Neural cell (in vitro differentiated cells): Measurements from ENCODE around the gene DUSP19. TPM values are rescaled to one million over a fixed set of nuclear protein-coding genes. Genes with fewer than 3 reads are reported as not detected.

ENCODE experiments used
- H2AFZ ChIP-seq: fragments of 200-600, 300-800 bp; sonication (generic), shearing (Covaris generic); 2 replicates; pipeline ENCODE4 v1.6.0; 2014; ENCODE audit warnings: low read depth, mild to moderate bottlenecking, antibody characterized with exemption, low read length, moderate library complexity
- H3F3A ChIP-seq: fragments of 200-600 bp; shearing (Covaris generic); 2 replicates; pipeline ENCODE4 v1.6.1; 2016; ENCODE audit warnings: mild to moderate bottlenecking, moderate library complexity, mixed read lengths, antibody characterized with exemption, low read length; ENCODE audit not compliant: insufficient read depth, poor library complexity, severe bottlenecking
- H3K27ac ChIP-seq: fragments of 200-600, 300-800 bp; sonication (generic), shearing (Covaris generic); 2 replicates; pipeline ENCODE4 v1.5.1; 2014; ENCODE audit warnings: mild to moderate bottlenecking, low read length, moderate library complexity
- H3K27me3 ChIP-seq: fragments of 300-800, 200-600 bp; sonication (generic), shearing (Covaris generic); 2 replicates; pipeline ENCODE4 v1.6.0; 2014; ENCODE audit warnings: mild to moderate bottlenecking, low read depth, low read length, moderate library complexity; ENCODE audit not compliant: insufficient read depth
- H3K36me3 ChIP-seq: fragments of 300-800, 200-600 bp; sonication (generic), shearing (Covaris generic); 2 replicates; pipeline ENCODE4 v1.5.1; 2014; ENCODE audit warnings: mild to moderate bottlenecking, antibody characterized with exemption, low read length, moderate library complexity; ENCODE audit not compliant: insufficient read depth
- H3K4me2 ChIP-seq: fragments of 300-800, 200-600 bp; sonication (generic), shearing (Covaris generic); 2 replicates; pipeline ENCODE4 v1.6.0; 2014; ENCODE audit warnings: mild to moderate bottlenecking, low read length
- H3K4me3 ChIP-seq: fragments of 300-800, 200-600 bp; sonication (generic), shearing (Covaris generic); 2 replicates; pipeline ENCODE4 v1.5.1; 2014; ENCODE audit warnings: mild to moderate bottlenecking, low read length, moderate library complexity
- H3K79me2 ChIP-seq: fragments of 200-600 bp; shearing (Covaris generic); replicated peaks from 2 replicates; pipeline ENCODE4 v1.6.0; 2014; ENCODE audit warnings: mild to moderate bottlenecking, low read length, moderate library complexity; ENCODE audit not compliant: insufficient read depth
- H3K9ac ChIP-seq: fragments of 300-800, 200-600 bp; sonication (generic), shearing (Covaris generic); 2 replicates; pipeline ENCODE4 v1.6.1; 2016; ENCODE audit warnings: mild to moderate bottlenecking, low read length, mixed read lengths
- H3K9me2 ChIP-seq: fragments of 200-600 bp; shearing (Covaris generic); 2 replicates; pipeline ENCODE4 v1.6.1; 2016; ENCODE audit warnings: mild to moderate bottlenecking, low read length, mixed read lengths; ENCODE audit not compliant: insufficient read depth
- H3K9me3 ChIP-seq: fragments of 200-600, 300-800 bp; sonication (generic), shearing (Covaris generic); 2 replicates; pipeline ENCODE4 v1.6.1; 2016; ENCODE audit warnings: mild to moderate bottlenecking, mixed run types, low read length, moderate library complexity, mixed read lengths
- H4K20me1 ChIP-seq: fragments of 200-600 bp; shearing (Covaris generic); 2 replicates; pipeline ENCODE4 v1.6.1; 2016; ENCODE audit warnings: mild to moderate bottlenecking, mixed run types; ENCODE audit not compliant: insufficient read depth
- CTCF ChIP-seq: fragments of 450-650 bp; IDR thresholded peaks from 2 replicates; pipeline ENCODE4 v1.5.1; 2014; ENCODE audit warnings: antibody characterized with exemption, mild to moderate bottlenecking, moderate library complexity; ENCODE audit not compliant: poor library complexity, severe bottlenecking
- EP300 ChIP-seq: fragments of 450-650 bp; conservative IDR thresholded peaks from 2 replicates; pipeline ENCODE4 v1.6.1; 2014; ENCODE audit warnings: antibody characterized with exemption, mild to moderate bottlenecking, moderate library complexity; ENCODE audit not compliant: poor library complexity, severe bottlenecking
- EZH2 ChIP-seq: fragments of 200-600, 300-800 bp; shearing (Covaris generic), sonication (generic); IDR thresholded peaks from 2 replicates; pipeline ENCODE4 v1.6.1; 2014; ENCODE audit warnings: antibody characterized with exemption, low read length, borderline replicate concordance, mild to moderate bottlenecking; ENCODE audit not compliant: insufficient read depth, poor library complexity, severe bottlenecking
- MXI1 ChIP-seq: fragments of 450-650 bp; conservative IDR thresholded peaks from 2 replicates; pipeline ENCODE4 v1.6.1; 2014; ENCODE audit warnings: antibody characterized with exemption, mild to moderate bottlenecking; ENCODE audit not compliant: poor library complexity, severe bottlenecking
- POLR2AphosphoS5 ChIP-seq: IDR thresholded peaks from 2 replicates; pipeline ENCODE4 v1.6.1; 2012
- RAD21 ChIP-seq: fragments of 450-650 bp; conservative IDR thresholded peaks from 2 replicates; pipeline ENCODE4 v1.6.1; 2014; ENCODE audit warnings: antibody characterized with exemption, mild to moderate bottlenecking, moderate library complexity
- REST ChIP-seq: IDR thresholded peaks from 2 replicates; pipeline ENCODE4 v1.6.1; 2012; ENCODE audit warnings: borderline replicate concordance
- SMC3 ChIP-seq: fragments of 450-650 bp; conservative IDR thresholded peaks from 2 replicates; pipeline ENCODE4 v1.6.1; 2014; ENCODE audit warnings: antibody characterized with exemption, mild to moderate bottlenecking, moderate library complexity; ENCODE audit not compliant: poor library complexity
- TAF1 ChIP-seq: IDR thresholded peaks from 2 replicates; pipeline ENCODE4 v1.6.1; 2012; ENCODE audit warnings: low read depth
- polyA plus RNA-seq: library from polyadenylated mRNA; depleted of rRNA; stranded (reverse); fragments of >200 nt; gene quantifications from 2 replicates; pipeline ENCODE4 v1.2.3, GENCODE V29; 2014

The DUSP19 gene
- polyA plus RNA-seq, 1 donor from 2014 or later = 5.6 TPM

- no peaks in the 10 kb centered on the region for H3K9me2 ChIP-seq
- H3K4me3 ChIP-seq = peak overlapping the region; percentile 71
- no peaks in the 10 kb centered on the region for H4K20me1 ChIP-seq
- H3K27me3 ChIP-seq = peaks cover 4% of the 10 kb centered on the region
- H3K4me2 ChIP-seq = peak overlapping the region; percentile 65
- H3F3A ChIP-seq = no peaks in the 10 kb centered on the region
- H3K9me3 ChIP-seq = no peaks in the 10 kb centered on the region
- H3K36me3 ChIP-seq = no peaks in the 10 kb centered on the region
- H3K27ac ChIP-seq = peak overlapping the region; percentile 80
- no peak for TF ChIP-seq EP300
- no peak for TF ChIP-seq RAD21
- no peak for TF ChIP-seq MXI1
- no peak for TF ChIP-seq REST
- no peak for TF ChIP-seq POLR2AphosphoS5
- no peak for TF ChIP-seq CTCF
- peak overlapping the region; percentile 96 for H2AFZ ChIP-seq
- no peaks in the 10 kb centered on the region for H3K79me2 ChIP-seq
- H3K9ac ChIP-seq = peak overlapping the region; percentile 74
Observed at GRCh38 chr2:183078163-183078463, 434 bp upstream of the DUSP19 start.

GRCh38 chr2:183079139-183079775 lies 710 bp downstream of the DUSP19 start:
- peak overlapping the region; percentile 65 for H3K4me2 ChIP-seq
- H3K27me3 ChIP-seq = peaks cover 4% of the 10 kb centered on the region
- H3K36me3 ChIP-seq = no peaks in the 10 kb centered on the region
- H3K9me3 ChIP-seq = no peaks in the 10 kb centered on the region
- no peak for TF ChIP-seq SMC3
- TF ChIP-seq EP300 = no peak
- no peak for TF ChIP-seq CTCF
- no peak for TF ChIP-seq POLR2AphosphoS5
- TF ChIP-seq REST = no peak
- no peak for TF ChIP-seq TAF1
- no peak for TF ChIP-seq MXI1
- no peak for TF ChIP-seq EZH2
- no peak for TF ChIP-seq RAD21
- no peaks in the 10 kb centered on the region for H3F3A ChIP-seq
- H3K9ac ChIP-seq = peak overlapping the region; percentile 74
- H4K20me1 ChIP-seq = no peaks in the 10 kb centered on the region
- no peaks in the 10 kb centered on the region for H3K79me2 ChIP-seq
- no peaks in the 10 kb centered on the region for H3K9me2 ChIP-seq
- H3K4me3 ChIP-seq = peak overlapping the region; percentile 71
- peak overlapping the region; percentile 96 for H2AFZ ChIP-seq
- peak overlapping the region; percentile 80 for H3K27ac ChIP-seq
